Fibroblast of mammary gland (primary cell): ENCODE measurements around the gene RSRC1.
"Not testable (repeated sequence)": the region's sequence is repeated elsewhere in the genome, so short reads cannot be mapped to it uniquely, and the experiment has no call there.

Experiments
- DNase-seq: peaks from one replicate; pipeline ENCODE4 v3.0.0-alpha.2; 2010; ENCODE audit warnings: low read depth
- H3K4me3 ChIP-seq: 2 replicates; pipeline ENCODE4 v1.5.1; 2011; ENCODE audit warnings: low read depth, mild to moderate bottlenecking, low read length, moderate library complexity; ENCODE audit not compliant: control insufficient read depth
- TF ChIP-seq, protein P1 (sequence below): conservative IDR thresholded peaks from 2 replicates; pipeline ENCODE4 v1.5.1; 2011; ENCODE audit warnings: low read depth, low read length, inconsistent platforms; ENCODE audit not compliant: control insufficient read depth, insufficient read depth

RSRC1 gene

GRCh38 chr3:158109295-158109803 is 540 bp upstream of the RSRC1 start:
- DNase-seq: no peak
- peak overlapping the region; percentile 90 for H3K4me3 ChIP-seq
- TF ChIP-seq, protein P1, sequence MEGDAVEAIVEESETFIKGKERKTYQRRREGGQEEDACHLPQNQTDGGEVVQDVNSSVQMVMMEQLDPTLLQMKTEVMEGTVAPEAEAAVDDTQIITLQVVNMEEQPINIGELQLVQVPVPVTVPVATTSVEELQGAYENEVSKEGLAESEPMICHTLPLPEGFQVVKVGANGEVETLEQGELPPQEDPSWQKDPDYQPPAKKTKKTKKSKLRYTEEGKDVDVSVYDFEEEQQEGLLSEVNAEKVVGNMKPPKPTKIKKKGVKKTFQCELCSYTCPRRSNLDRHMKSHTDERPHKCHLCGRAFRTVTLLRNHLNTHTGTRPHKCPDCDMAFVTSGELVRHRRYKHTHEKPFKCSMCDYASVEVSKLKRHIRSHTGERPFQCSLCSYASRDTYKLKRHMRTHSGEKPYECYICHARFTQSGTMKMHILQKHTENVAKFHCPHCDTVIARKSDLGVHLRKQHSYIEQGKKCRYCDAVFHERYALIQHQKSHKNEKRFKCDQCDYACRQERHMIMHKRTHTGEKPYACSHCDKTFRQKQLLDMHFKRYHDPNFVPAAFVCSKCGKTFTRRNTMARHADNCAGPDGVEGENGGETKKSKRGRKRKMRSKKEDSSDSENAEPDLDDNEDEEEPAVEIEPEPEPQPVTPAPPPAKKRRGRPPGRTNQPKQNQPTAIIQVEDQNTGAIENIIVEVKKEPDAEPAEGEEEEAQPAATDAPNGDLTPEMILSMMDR: no peak

- peak overlapping the region; percentile 90 for H3K4me3 ChIP-seq
- DNase-seq: no peak
- TF ChIP-seq, protein P1: no peak
Measured at GRCh38 chr3:158110658-158111018, 749 bp downstream of the RSRC1 start.

GRCh38 chr3:158111861-158112260 is 2.0 kb downstream of the RSRC1 start:
- no peak for DNase-seq
- TF ChIP-seq, protein P1: no peak
- H3K4me3 ChIP-seq: no peak overlapping the region

- not testable (repeated sequence) for DNase-seq, H3K4me3 ChIP-seq
Measured at GRCh38 chr3:158113595-158113994, 3.7 kb downstream of the RSRC1 start.

DNA sequence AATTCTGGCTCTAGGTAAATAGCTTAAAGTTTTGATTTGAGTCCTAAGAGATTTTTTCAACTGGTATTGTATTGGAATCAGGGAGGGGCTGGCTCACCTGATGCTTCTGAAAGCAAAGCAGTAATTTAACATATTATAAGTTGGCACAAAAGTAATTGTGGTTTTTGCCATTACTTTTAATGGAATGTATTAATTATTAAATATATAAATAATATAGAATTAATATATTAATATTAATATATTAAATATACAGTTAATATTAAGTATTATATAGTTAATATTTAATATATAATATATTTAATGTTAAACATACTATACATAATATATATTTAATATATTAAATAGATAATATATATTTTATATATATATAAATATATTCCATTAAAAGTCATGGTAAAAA is 10.4 kb downstream of the RSRC1 start:
- TF ChIP-seq, protein P1: no peak
- DNase-seq: no peak
- no peak overlapping the region for H3K4me3 ChIP-seq

- DNase-seq: no peak
- H3K4me3 ChIP-seq: no peak overlapping the region
- TF ChIP-seq, protein P1: no peak
Measured at GRCh38 chr3:158121295-158121694, 11.4 kb downstream of the RSRC1 start.

DNA sequence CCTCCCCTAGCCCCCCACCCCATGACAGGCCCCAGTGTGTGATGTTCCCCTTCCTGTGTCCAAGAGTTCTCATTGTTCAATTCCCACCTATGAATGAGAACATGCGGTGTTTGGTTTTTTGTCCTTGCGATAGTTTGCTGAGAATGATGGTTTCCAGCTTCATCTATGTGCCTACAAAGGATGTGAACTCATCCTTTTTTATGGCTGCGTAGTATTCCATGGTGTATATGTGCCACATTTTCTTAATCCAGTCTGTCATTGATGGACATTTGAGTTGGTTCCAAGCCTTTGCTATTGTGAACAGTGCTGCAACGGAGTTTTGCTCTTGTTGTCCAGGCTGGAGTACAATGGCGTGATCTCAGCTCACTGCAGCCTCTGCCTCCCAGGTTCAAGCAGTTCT is 12.8 kb downstream of the RSRC1 start:
- not testable (repeated sequence) for H3K4me3 ChIP-seq, DNase-seq
